Measurements from ENCODE around the gene MTCL3.

MTCL3 gene

DNA sequence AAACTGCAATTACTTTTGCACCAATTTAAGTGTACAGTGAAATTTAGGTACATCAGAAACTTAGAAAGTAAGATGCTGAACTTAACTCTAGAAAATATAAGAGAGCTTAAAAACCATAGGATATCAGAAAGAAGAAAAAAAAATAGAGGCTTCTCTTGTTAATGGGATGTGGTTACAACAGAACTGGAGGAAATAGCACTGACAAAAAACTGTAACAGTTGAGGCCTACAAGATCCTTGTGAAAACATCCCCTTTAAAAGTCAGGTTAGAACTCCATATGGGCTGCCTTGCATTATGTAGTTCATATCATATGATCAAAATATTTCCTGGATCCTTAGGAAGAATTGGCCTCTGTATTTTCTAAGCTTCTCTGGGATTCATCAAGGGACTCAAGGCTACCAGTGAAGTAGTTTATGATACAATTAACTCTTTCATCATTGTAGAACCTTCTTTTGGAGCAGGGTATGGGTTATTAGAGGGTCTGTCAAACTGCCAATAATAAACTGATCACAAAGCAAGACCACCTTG, 24.8 kb downstream of the MTCL3 start (continued):
- no peak for TF ChIP-seq ARID4B (CRISPR knock-in tag; IDR thresholded peaks at IDR 0.05; ENCODE audit: borderline replicate concordance)

DNA sequence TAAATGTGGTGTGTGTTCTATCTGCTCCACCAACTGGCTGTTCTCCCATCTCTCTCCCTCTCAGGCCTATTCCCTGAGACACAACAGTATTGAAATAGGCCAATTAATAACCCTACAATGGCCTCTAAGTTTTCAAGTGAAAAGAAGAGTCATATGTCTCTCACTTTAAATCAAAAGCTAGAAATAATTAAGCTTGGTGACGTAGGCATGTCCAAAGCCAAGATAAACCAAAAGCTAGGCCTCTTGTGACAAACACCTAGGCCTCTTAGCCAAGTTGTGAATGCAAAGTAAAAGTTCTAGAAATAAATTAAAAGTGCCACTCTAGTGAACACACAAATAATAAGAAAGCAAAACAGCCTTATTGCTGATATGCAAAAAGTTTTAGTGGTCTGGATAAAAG, 29.9 kb downstream of the MTCL3 start:
- DNase-seq (ENCODE audit: low spot score) (no peak), ATAC-seq (no peak)
- Mint-ChIP-seq H3K36me3 (peaks cover 25% of the 10 kb centered on the region), H3K27ac (no peak overlapping the region), H3K9me3 (peaks cover 13% of the 10 kb centered on the region), H3K27me3 (ENCODE audit: low read depth) (no peaks in the 10 kb centered on the region), H3K4me3 (no peak overlapping the region), H3K4me1 (peaks cover 42% of the 10 kb centered on the region)
- TF ChIP-seq ARID4B (CRISPR knock-in tag; IDR thresholded peaks at IDR 0.05; ENCODE audit: borderline replicate concordance) (no peak), ZNF416 (CRISPR knock-in tag; IDR thresholded peaks at IDR 0.05) (no peak), MAX (CRISPR knock-in tag; IDR thresholded peaks at IDR 0.05) (no peak), ZNF317 (CRISPR knock-in tag; IDR thresholded peaks at IDR 0.05; ENCODE audit: borderline replicate concordance, low read depth) (no peak), EMX1 (CRISPR knock-in tag; IDR thresholded peaks at IDR 0.05) (no peak), NR1H2 (CRISPR knock-in tag; IDR thresholded peaks at IDR 0.05) (no peak), ZNF423 (CRISPR knock-in tag; IDR thresholded peaks at IDR 0.05) (no peak)
- ChIA-PET POLR2A (no interaction called here), CTCF (interaction anchor here (9.7 kb wide), 1 partner anchor 26 kb away, joined by 106 read pairs; no protein-coding TSS in a partner anchor)

- CTCF ChIA-PET: interaction anchor here (9.7 kb wide), 1 partner anchor 29 kb away, joined by 106 read pairs; no protein-coding TSS in a partner anchor
- no peak overlapping the region for H3K27ac Mint-ChIP-seq
Measured at GRCh38 chr6:127486934-127487333, 32.2 kb downstream of the MTCL3 start.

More at GRCh38 chr6:127486934-127487333, 32.2 kb downstream of the MTCL3 start:
- no peak for DNase-seq (ENCODE audit: low spot score)
- peaks cover 63% of the 10 kb centered on the region for H3K4me1 Mint-ChIP-seq
- ATAC-seq: no peak
- peaks cover 23% of the 10 kb centered on the region for H3K36me3 Mint-ChIP-seq
- no peaks in the 10 kb centered on the region for H3K27me3 Mint-ChIP-seq (ENCODE audit: low read depth)
- POLR2A ChIA-PET: no interaction called here
- no peak overlapping the region for H3K4me3 Mint-ChIP-seq
- peaks cover 13% of the 10 kb centered on the region for H3K9me3 Mint-ChIP-seq
- no peak for TF ChIP-seq OVOL2 (CRISPR knock-in tag; IDR thresholded peaks at IDR 0.05; ENCODE audit: borderline replicate concordance)
- TF ChIP-seq NFE2L1 (CRISPR knock-in tag; IDR thresholded peaks at IDR 0.05): no peak
- TF ChIP-seq ZMAT4 (CRISPR knock-in tag; IDR thresholded peaks at IDR 0.05): no peak
- TF ChIP-seq, protein P1, sequence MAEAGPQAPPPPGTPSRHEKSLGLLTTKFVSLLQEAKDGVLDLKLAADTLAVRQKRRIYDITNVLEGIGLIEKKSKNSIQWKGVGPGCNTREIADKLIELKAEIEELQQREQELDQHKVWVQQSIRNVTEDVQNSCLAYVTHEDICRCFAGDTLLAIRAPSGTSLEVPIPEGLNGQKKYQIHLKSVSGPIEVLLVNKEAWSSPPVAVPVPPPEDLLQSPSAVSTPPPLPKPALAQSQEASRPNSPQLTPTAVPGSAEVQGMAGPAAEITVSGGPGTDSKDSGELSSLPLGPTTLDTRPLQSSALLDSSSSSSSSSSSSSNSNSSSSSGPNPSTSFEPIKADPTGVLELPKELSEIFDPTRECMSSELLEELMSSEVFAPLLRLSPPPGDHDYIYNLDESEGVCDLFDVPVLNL (CRISPR knock-in tag; IDR thresholded peaks at IDR 0.05; ENCODE audit: borderline replicate concordance, low read depth): no peak
- no peak for TF ChIP-seq NR2C2 (CRISPR knock-in tag; IDR thresholded peaks at IDR 0.05)
- TF ChIP-seq, protein P2, sequence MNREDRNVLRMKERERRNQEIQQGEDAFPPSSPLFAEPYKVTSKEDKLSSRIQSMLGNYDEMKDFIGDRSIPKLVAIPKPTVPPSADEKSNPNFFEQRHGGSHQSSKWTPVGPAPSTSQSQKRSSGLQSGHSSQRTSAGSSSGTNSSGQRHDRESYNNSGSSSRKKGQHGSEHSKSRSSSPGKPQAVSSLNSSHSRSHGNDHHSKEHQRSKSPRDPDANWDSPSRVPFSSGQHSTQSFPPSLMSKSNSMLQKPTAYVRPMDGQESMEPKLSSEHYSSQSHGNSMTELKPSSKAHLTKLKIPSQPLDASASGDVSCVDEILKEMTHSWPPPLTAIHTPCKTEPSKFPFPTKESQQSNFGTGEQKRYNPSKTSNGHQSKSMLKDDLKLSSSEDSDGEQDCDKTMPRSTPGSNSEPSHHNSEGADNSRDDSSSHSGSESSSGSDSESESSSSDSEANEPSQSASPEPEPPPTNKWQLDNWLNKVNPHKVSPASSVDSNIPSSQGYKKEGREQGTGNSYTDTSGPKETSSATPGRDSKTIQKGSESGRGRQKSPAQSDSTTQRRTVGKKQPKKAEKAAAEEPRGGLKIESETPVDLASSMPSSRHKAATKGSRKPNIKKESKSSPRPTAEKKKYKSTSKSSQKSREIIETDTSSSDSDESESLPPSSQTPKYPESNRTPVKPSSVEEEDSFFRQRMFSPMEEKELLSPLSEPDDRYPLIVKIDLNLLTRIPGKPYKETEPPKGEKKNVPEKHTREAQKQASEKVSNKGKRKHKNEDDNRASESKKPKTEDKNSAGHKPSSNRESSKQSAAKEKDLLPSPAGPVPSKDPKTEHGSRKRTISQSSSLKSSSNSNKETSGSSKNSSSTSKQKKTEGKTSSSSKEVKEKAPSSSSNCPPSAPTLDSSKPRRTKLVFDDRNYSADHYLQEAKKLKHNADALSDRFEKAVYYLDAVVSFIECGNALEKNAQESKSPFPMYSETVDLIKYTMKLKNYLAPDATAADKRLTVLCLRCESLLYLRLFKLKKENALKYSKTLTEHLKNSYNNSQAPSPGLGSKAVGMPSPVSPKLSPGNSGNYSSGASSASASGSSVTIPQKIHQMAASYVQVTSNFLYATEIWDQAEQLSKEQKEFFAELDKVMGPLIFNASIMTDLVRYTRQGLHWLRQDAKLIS (CRISPR knock-in tag; IDR thresholded peaks at IDR 0.05; ENCODE audit: borderline replicate concordance): no peak
- TF ChIP-seq TEAD4 (CRISPR knock-in tag; IDR thresholded peaks at IDR 0.05): no peak
